BJ (cell line): ENCODE results near the gene GPX4. TPM values are rescaled to one million over a fixed set of nuclear protein-coding genes. Genes with fewer than 3 reads are reported as not detected.

ENCODE experiments used
- CTCF ChIA-PET: fragments of 350-600 bp; formaldehyde crosslinking; extraction: SDS; loops from one replicate; lab custom pipeline; 2021; ENCODE audit warnings: antibody characterized with exemption, inconsistent platforms; lab: Yijun Ruan, JAX
- POLR2A ChIA-PET: fragments of 300-600 bp; sonication (Branson Sonifier 250); formaldehyde crosslinking; extraction: SDS; loops from one replicate; lab custom pipeline; 2021; ENCODE audit warnings: antibody characterized with exemption; lab: Charles Lee
- DNase-seq: peaks from one replicate; pipeline ENCODE4 v3.0.0-alpha.2; 2011; ENCODE audit warnings: low read depth
- H3K27me3 ChIP-seq: 2 replicates; pipeline ENCODE4 v1.6.0; 2011; ENCODE audit warnings: low read length; ENCODE audit not compliant: control insufficient read depth, insufficient read depth
- H3K36me3 ChIP-seq: 2 replicates; pipeline ENCODE4 v1.5.1; 2011; ENCODE audit warnings: low read length; ENCODE audit not compliant: control insufficient read depth, insufficient read depth
- H3K4me3 ChIP-seq: 2 replicates; pipeline ENCODE4 v1.5.1; 2011; ENCODE audit warnings: low read depth, mild to moderate bottlenecking, control low read depth, low read length
- CTCF ChIP-seq: IDR thresholded peaks from 2 replicates; pipeline ENCODE4 v1.5.1; 2011; ENCODE audit warnings: low read depth, mild to moderate bottlenecking, control low read depth, inconsistent platforms, low read length, moderate library complexity; ENCODE audit not compliant: insufficient read depth
- polyA plus RNA-seq: library from polyadenylated mRNA; depleted of rRNA; stranded (reverse); fragments of >200 nt; gene quantifications from 2 replicates; pipeline ENCODE4 v1.2.3, GENCODE V29; 2011

GPX4 gene
- polyA plus RNA-seq, 1 experiment, result 626 TPM

DNA sequence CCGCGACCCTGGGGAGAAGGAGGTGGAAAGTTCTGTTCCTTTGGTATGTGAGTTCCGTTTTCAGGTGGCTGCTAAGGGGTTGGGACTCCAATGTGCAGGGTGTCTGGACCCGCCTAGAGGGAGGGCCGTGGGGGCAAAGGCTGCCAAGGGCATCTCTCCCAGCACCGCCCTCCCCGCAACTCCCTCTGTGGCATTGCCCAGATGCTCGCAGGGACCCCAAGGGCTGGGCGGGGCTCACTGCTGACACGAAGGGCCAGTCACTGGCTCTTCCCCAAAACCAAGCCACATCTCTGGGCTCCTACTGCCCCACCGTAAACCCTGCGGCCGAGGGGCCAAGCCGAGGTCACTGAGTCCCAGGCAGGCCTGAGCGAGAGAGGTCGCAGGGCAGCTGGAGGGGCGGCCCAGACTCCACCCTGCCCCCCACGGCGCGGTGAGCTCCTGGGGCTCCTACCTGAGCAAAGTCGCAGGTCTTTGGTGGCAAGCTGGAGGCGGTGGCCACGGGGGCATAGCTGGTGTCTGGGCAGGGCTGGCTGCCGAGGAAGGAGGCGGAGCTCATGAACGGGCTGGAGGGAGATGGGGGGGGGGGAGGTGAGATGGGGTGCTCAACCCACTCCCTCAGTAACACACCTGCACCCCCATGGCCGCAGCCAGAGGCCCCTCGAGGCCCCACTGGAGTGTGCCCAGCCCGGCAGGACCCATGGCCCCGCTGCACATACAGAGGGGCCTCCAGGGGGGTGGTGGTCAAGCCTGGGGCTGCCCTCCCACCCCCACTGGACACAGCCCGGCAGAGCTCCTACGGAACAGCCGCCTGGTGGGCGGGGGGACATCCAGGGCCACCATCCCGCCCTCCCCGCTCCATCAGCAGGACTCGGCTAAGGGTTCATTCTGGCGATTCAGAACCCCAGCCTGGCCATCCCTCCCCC is 43.3 kb downstream of the GPX4 start:
- Histone ChIP-seq H3K36me3 (peaks cover 39% of the 10 kb centered on the region), H3K27me3 (no peaks in the 10 kb centered on the region), H3K4me3 (no peak overlapping the region)
- CTCF ChIA-PET, result no interaction called here
- DNase-seq, result no peak
- POLR2A ChIA-PET, result no interaction called here
- no peak for TF ChIP-seq CTCF

- no peak for TF ChIP-seq CTCF
- DNase-seq, result no peak
- Histone ChIP-seq H3K36me3 (peaks cover 43% of the 10 kb centered on the region), H3K27me3 (no peaks in the 10 kb centered on the region), H3K4me3 (no peak overlapping the region)
- CTCF ChIA-PET, result no interaction called here
- POLR2A ChIA-PET, result no interaction called here
Measured at GRCh38 chr19:1147934-1148549, 44.2 kb downstream of the GPX4 start.

GRCh38 chr19:1149259-1150045 is 45.7 kb downstream of the GPX4 start:
- CTCF ChIA-PET, result no interaction called here
- DNase-seq, result no peak
- no peaks in the 10 kb centered on the region for H3K27me3 ChIP-seq
- TF ChIP-seq CTCF, result no peak
- H3K36me3 ChIP-seq, result peaks cover 36% of the 10 kb centered on the region
- H3K4me3 ChIP-seq, result no peak overlapping the region
- POLR2A ChIA-PET, result no interaction called here

DNA sequence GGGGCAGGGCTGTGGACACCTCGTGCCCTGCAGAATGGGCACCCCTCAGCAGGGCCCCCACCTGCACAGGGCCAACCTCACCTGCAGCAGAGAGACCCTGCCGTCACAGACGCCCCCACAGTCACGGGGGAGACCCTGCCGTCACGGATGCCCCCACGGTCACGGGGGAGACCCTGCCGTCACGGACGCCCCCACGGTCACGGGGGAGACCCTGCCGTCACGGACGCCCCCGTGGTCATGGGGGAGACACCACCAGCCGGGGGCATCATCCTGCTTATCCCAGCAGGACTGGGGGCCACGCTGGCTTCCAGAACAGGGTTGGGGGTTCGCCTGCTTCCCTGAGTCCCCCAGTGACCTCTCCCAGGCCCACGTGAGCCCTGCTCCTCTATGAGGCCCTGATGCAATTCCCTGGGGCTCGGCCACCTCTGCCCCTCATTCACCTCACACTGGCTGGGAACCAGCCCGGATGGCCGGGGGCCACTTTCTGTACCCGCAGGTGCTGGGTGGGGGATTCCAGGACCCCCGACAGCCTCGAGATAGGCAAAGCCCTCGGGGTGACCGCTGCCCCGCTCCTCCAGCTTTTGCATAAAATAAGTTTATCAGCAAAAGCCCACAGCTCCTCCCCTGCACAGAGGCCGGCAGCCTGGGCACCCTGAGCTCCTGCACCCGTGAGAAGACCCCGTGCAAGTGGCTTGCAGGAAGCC is 46.7 kb downstream of the GPX4 start:
- POLR2A ChIA-PET, result no interaction called here
- H3K36me3 ChIP-seq, result peaks cover 33% of the 10 kb centered on the region
- no peak for DNase-seq
- CTCF ChIA-PET, result interaction anchor here (0.9 kb wide), 1 partner anchor 119 kb away, joined by 3 read pairs; the partner anchor contains the start of gene CIRBP
- TF ChIP-seq CTCF, result no peak
- no peak overlapping the region for H3K4me3 ChIP-seq
- H3K27me3 ChIP-seq, result no peaks in the 10 kb centered on the region
